Adrenal gland (tissue), 12 donors: ENCODE data around the gene LARGE2. TPM values are rescaled to one million over a fixed set of nuclear protein-coding genes. Genes with fewer than 3 reads are reported as not detected.

Source experiments
- DNase-seq, 7 donors: peaks; one replicate each; pipeline ENCODE4 v3.0.0-alpha.2; 2019 to 2020
- H3K27ac ChIP-seq, 5 donors: fragments of 200-600 bp; sonication (generic) in 4 of 5; 1 replicate in 3 of 5; 2 replicates in 2 of 5; pipeline versions ENCODE4 v1.5.1 to v1.8.0; 2016 to 2020; ENCODE audit warnings: mild to moderate bottlenecking in 1 of 5
- H3K27me3 ChIP-seq: fragments of 200-600 bp; 2 replicates; pipeline ENCODE4 v1.8.0; 2021
- H3K36me3 ChIP-seq, 2 donors: fragments of 200-600 bp; replicated peaks in 1 of 2; 1 replicate in 1 of 2; 2 replicates in 1 of 2; pipeline versions ENCODE4 v1.5.1 to v1.8.0; 2018 to 2022
- H3K4me1 ChIP-seq, 2 donors: fragments of 200-600 bp; replicated peaks in 1 of 2; 1 replicate in 1 of 2; 2 replicates in 1 of 2; pipeline versions ENCODE4 v1.5.1 to v1.8.0; 2018 to 2021
- H3K4me3 ChIP-seq, 4 donors: fragments of 200-600 bp; sonication (generic) in 3 of 4; one replicate each; pipeline ENCODE4 v1.5.1; 2016 to 2018
- H3K9me3 ChIP-seq, 3 donors: fragments of 200-600 bp; sonication (generic) in 1 of 3; replicated peaks in 1 of 3; 1 replicate in 2 of 3; 2 replicates in 1 of 3; pipeline versions ENCODE4 v1.5.1 to v1.8.0; 2016 to 2021
- CTCF ChIP-seq, 6 experiments: fragments of 450-650 bp in 4 of 6; fragments of 200-600 bp in 2 of 6; sonication (generic) in 1 of 6; IDR thresholded peaks; 1 replicate in 5 of 6; 2 replicates in 1 of 6; pipeline versions ENCODE4 v1.5.1 to v1.8.0; 2016 to 2021; ENCODE audit warnings: antibody characterized with exemption in 6 of 6, mild to moderate bottlenecking in 2 of 6, moderate library complexity in 1 of 6
- POLR2A ChIP-seq, 2 donors: fragments of 450-650 bp; IDR thresholded peaks; one replicate each; pipeline ENCODE4 v1.6.1; 2017; ENCODE audit warnings: antibody characterized with exemption in 2 of 2, mild to moderate bottlenecking in 2 of 2, moderate library complexity in 1 of 2
- WGBS, 4 donors: extraction: QIAGEN DNeasy Blood & Tissue Kit in 2 of 4; methylation state at CpG; one replicate each; pipeline versions ENCODE4 v1.1.5 to v1.1.7; 2013 to 2017; 5-methylcytosine and 5-hydroxymethylcytosine counted together
- intact Hi-C, 2 donors: fragments of 100-400 bp; cut with DNase I; formaldehyde crosslinking; loops; one replicate each; pipeline versions ENCODE4 v1.14.1 to v1.15.0; 2022 to 2023
- polyA plus RNA-seq, 3 donors: library from polyadenylated mRNA; stranded (reverse); fragments of 200-250 nt in 2 of 3; fragments of 350-450 nt in 1 of 3; fragmentation: Illumina TruSeq in 1 of 3; extraction: RNeasy Lipid Tissue Mini Kit (QIAGEN cat#74804) in 1 of 3; gene quantifications; one replicate each; pipeline ENCODE4 v1.2.3, GENCODE V29; 2013 to 2014
- total RNA-seq, 9 donors: library from RNA; depleted of rRNA in 4 of 9; stranded (reverse); fragments of >200 nt in 4 of 9; fragments of 120-200 nt in 1 of 9; fragmentation: NEBNext Ultra II Directional in 1 of 9; extraction: Animal tissue kit (Norgen Biotek cat#: 25700) in 1 of 9; gene quantifications; one replicate each; pipeline versions ENCODE4 v1.1.0 to v1.2.4, GENCODE V29; 2013 to 2023
- donor health status: healthy with polysubstance abuse.
- donor health status: Bipolar disorder and iron deficiency.
- donor health status: DM: yes; HTN: yes; CAD: no.
- donor health status: DM: no; HTN: no; CAD: no.
- donor health status: DM: no; HTN: no; CAD: no.
- donor health status: DM: yes; HTN: yes; CAD: no.

LARGE2 gene
- total and polyA plus RNA-seq, 12 donors, result 1.0 to 13.0 (median 4.1) TPM

DNA sequence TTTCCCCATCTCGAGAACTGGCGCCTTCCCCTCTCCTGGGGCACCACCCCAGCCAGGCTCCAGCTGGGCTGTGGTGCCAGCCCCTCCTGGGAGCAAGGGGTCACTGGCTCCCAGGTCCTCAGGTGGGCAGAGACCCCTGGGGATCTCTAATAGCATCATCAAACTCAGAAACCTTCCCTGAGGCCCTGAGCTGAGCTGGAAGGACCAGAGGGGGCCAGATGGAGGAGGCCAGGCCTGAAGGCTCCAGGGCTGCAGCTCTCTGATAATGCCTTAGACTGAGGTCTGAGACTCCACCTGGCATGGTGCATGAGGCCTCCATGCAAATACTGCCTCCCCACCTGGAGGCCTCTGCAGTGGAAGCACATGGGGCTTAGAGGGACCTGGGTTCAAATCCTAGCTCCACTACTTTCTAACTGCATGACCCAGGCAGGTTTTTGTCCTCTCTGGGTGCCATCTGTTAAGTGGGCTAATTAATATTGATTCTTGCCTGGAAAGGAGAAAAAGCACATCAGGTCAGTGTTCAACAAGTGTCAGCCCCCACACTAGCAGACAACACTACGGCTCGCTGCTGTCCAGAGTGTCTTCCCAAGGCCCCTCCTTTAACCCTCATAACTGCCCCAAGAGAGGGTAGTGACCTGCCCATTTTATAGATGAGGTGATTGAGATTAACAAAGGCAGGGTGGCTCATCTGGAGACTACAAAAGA is 35.5 kb upstream of the LARGE2 start:
- peaks cover 0 to under 1% of the 10 kb centered on the region in 2 donors for H3K36me3 ChIP-seq
- 88 to 94% (median 91%) methylated on average over 2 to 4 of the region's 4 CpGs; no CpG with 5 or more reads in 1 of the 4 donors for WGBS, 4 donors
- TF ChIP-seq CTCF (IDR thresholded peaks at IDR 0.05), result no peak
- no peak for TF ChIP-seq POLR2A (IDR thresholded peaks at IDR 0.05)
- intact Hi-C loops, result no loop called here
- H3K27me3 ChIP-seq, result no peaks in the 10 kb centered on the region
- no peaks in the 10 kb centered on the region for H3K9me3 ChIP-seq
- H3K4me1 ChIP-seq, result peaks cover 3 to 9% of the 10 kb centered on the region in 2 donors
- no peak overlapping the region for H3K4me3 ChIP-seq
- no peak overlapping the region for H3K27ac ChIP-seq
- no peak for DNase-seq

DNA sequence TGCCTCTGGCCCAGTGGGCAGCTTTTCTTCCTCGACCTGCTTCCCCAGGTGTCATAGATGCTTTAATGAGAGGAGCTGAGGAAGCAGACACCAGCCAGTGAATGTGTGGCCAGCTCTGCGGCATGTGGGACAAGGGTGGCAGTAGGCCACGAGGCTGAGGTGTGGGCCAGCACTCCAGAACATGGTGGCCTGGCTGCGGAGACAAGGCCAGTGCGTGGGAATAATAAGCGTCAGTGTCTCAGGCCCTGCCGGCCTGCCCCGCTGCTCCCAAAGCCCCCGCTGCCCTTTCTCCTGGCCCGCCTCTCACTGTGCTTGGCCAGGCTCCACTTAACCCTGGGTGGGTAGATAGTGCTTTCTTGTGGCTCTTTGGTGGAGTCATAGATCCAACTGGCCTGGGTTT is 34.9 kb upstream of the LARGE2 start:
- Histone ChIP-seq H3K4me3 (no peak overlapping the region), H3K27ac (no peak overlapping the region), H3K27me3 (no peaks in the 10 kb centered on the region), H3K36me3 (no peaks in the 10 kb centered on the region), H3K9me3 (no peaks in the 10 kb centered on the region), H3K4me1 (peaks cover 3 to 9% of the 10 kb centered on the region in 2 donors)
- 80 to 93% (median 87%) methylated on average over 3 to 10 of the region's 10 CpGs for WGBS, 4 donors
- TF ChIP-seq CTCF (IDR thresholded peaks at IDR 0.05) (no peak), POLR2A (IDR thresholded peaks at IDR 0.05) (no peak)
- no peak for DNase-seq
- intact Hi-C loops, result no loop called here

- DNase-seq, result no peak
- 84 to 91% (median 90%) methylated on average over 8 of the region's 8 CpGs for WGBS, 4 donors
- TF ChIP-seq POLR2A (IDR thresholded peaks at IDR 0.05), result no peak
- TF ChIP-seq CTCF (IDR thresholded peaks at IDR 0.05), result no peak
- no peaks in the 10 kb centered on the region for H3K27me3 ChIP-seq
- intact Hi-C loops, result no loop called here
- peaks cover 3 to 9% of the 10 kb centered on the region in 2 donors for H3K4me1 ChIP-seq
- H3K36me3 ChIP-seq, result no peaks in the 10 kb centered on the region
- no peak overlapping the region for H3K27ac ChIP-seq
- no peaks in the 10 kb centered on the region for H3K9me3 ChIP-seq
- H3K4me3 ChIP-seq, result no peak overlapping the region
Observed at GRCh38 chr11:45889555-45889954, 32.9 kb upstream of the LARGE2 start.

- DNase-seq, result no peak
- Histone ChIP-seq H3K27ac (no peak overlapping the region), H3K36me3 (no peaks in the 10 kb centered on the region), H3K4me1 (peaks cover 3 to 8% of the 10 kb centered on the region in 2 donors), H3K27me3 (no peaks in the 10 kb centered on the region), H3K4me3 (no peak overlapping the region), H3K9me3 (no peaks in the 10 kb centered on the region)
- intact Hi-C loops, result no loop called here
- 92 to 94% (median 94%) methylated on average over 9 of the region's 9 CpGs for WGBS, 4 donors
- TF ChIP-seq POLR2A (IDR thresholded peaks at IDR 0.05) (no peak), CTCF (IDR thresholded peaks at IDR 0.05) (no peak)
Observed at GRCh38 chr11:45889966-45890365, 32.5 kb upstream of the LARGE2 start.
